ENCODE results near the gene MAP3K1.
A peak's percentile ranks its signal among the peaks of the same experiment; 100 is the strongest.

The MAP3K1 gene

DNA sequence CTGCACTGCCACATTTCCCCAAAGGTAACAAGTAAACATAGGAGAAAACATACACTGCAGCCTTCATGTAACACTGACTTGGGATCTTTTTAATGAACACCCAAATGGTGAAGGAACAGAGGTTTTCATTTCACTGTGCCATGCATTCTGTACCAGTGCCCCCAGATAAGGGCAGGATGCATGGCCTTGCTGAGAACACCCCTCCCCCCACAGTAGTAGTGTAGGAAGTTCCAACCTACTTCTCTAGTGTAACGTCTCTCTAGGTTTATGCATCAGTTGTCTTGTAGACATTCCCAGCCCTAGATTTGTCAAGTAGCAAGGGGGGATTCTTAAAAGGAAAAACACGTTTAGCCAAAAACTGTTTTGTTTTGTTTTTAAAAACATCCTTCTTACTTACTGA is 29.9 kb downstream of the MAP3K1 start:
- Mint-ChIP-seq H3K4me3 (no peak overlapping the region), H3K36me3 (ENCODE audit: low read depth) (peaks cover 36% of the 10 kb centered on the region), H3K27me3 (no peaks in the 10 kb centered on the region), H3K4me1 (ENCODE audit: low read depth) (peaks cover 62% of the 10 kb centered on the region), H3K27ac (no peak overlapping the region), H3K9me3 (no peaks in the 10 kb centered on the region)
- intact Hi-C loops (cut with micrococcal nuclease): no loop called here

DNA sequence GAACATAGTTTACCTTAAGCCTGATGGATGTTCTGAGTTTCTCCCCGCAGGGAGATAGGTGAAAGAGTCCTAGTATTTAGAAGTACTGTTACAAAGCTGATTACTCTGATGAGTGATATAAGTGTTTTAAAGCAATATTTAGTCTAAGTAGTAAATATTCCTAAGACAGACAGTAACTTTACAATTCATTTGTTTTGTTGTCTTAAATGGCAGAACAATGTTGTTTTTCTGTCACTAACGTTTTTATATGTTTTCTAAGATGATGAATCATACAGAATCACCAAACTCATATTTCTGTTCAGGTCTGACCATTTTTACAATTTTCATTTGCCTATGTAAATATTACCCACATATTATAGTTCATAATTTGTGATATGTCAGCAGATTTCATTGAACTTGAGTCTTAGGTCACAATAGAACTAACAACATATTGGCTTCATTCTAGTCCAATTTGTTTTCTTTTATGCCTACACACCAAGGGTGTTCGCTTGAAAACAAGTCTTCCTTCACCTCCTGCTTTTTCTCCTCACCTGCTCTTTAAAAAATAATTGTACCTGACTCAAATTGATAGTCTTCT is 30.6 kb downstream of the MAP3K1 start:
- Mint-ChIP-seq H3K9me3 (no peaks in the 10 kb centered on the region), H3K27me3 (no peaks in the 10 kb centered on the region), H3K27ac (no peak overlapping the region), H3K4me3 (no peak overlapping the region), H3K4me1 (ENCODE audit: low read depth) (peaks cover 59% of the 10 kb centered on the region), H3K36me3 (ENCODE audit: low read depth) (peaks cover 31% of the 10 kb centered on the region)
- intact Hi-C loops (cut with micrococcal nuclease): no loop called here

DNA sequence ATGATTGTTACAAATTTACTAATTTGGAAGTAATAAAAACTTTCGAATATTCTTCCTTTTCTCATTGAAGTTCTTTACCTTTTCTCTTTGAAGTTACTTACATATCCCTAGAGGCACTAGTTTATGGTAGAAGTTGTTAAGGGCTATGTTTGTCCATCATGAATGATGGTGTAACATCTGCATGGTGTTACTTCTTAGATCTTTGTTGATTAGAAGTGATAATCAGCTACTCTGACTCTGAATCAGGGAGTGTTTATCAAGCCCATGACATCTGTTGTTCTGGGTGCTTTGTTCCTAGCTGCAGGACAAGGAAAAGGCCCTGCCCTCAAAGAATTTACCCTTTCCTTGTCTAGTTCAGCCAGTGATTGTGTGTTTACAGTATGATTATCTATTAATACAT is 32.9 kb downstream of the MAP3K1 start:
- H3K9me3 Mint-ChIP-seq: no peaks in the 10 kb centered on the region
- peaks cover 24% of the 10 kb centered on the region for H3K36me3 Mint-ChIP-seq (ENCODE audit: low read depth)
- H3K4me3 Mint-ChIP-seq: no peak overlapping the region
- intact Hi-C loops (cut with micrococcal nuclease): no loop called here
- H3K4me1 Mint-ChIP-seq (ENCODE audit: low read depth): peaks cover 61% of the 10 kb centered on the region
- H3K27ac Mint-ChIP-seq: no peak overlapping the region
- no peaks in the 10 kb centered on the region for H3K27me3 Mint-ChIP-seq

DNA sequence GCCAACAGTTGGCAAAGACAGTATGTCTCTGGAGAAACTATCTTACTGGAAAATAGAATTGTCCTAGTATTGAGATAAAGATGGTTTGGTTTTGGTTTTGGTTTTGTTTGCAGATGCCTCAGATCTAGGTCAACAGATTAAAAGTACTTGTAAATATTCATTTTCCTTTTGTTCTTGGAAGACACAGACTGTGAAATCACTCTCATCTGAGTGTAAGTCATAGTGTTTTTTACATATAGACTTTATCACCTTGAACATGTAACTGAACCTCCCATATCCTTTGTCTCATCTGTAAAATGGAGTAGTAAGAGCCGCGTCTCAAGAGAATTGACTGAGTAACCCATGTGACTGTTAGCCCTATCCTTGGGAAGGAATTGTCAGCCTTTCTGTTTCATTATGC is 34.3 kb downstream of the MAP3K1 start:
- H3K27ac Mint-ChIP-seq: no peak overlapping the region
- H3K4me1 Mint-ChIP-seq (ENCODE audit: low read depth): peaks cover 68% of the 10 kb centered on the region
- no peaks in the 10 kb centered on the region for H3K27me3 Mint-ChIP-seq
- H3K36me3 Mint-ChIP-seq (ENCODE audit: low read depth): peaks cover 13% of the 10 kb centered on the region
- H3K4me3 Mint-ChIP-seq: no peak overlapping the region
- intact Hi-C loops (cut with micrococcal nuclease): no loop called here
- H3K9me3 Mint-ChIP-seq: no peaks in the 10 kb centered on the region

DNA sequence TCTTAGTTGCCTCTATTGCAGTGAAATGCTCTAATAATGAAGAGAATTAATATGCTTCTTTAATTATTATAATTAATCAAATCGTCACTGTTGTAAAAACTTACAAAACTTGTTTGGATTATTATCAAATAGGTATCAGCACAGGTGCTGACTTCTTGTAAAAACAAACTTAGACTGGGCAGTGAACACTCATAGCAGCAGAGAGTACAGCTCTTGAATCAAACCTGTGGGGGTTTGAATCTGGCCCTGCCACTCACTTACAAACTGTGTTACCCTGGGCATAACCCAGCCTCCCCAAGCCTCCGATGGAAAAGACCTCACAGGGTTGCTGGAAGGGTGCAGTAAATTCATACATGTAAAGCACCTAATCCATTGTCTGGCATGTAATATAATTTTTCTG is 35.1 kb downstream of the MAP3K1 start:
- Mint-ChIP-seq H3K4me3 (no peak overlapping the region), H3K27ac (no peak overlapping the region), H3K36me3 (ENCODE audit: low read depth) (peaks cover 13% of the 10 kb centered on the region), H3K27me3 (no peaks in the 10 kb centered on the region), H3K9me3 (no peaks in the 10 kb centered on the region), H3K4me1 (ENCODE audit: low read depth) (peaks cover 70% of the 10 kb centered on the region)
- intact Hi-C loops (cut with micrococcal nuclease): no loop called here

DNA sequence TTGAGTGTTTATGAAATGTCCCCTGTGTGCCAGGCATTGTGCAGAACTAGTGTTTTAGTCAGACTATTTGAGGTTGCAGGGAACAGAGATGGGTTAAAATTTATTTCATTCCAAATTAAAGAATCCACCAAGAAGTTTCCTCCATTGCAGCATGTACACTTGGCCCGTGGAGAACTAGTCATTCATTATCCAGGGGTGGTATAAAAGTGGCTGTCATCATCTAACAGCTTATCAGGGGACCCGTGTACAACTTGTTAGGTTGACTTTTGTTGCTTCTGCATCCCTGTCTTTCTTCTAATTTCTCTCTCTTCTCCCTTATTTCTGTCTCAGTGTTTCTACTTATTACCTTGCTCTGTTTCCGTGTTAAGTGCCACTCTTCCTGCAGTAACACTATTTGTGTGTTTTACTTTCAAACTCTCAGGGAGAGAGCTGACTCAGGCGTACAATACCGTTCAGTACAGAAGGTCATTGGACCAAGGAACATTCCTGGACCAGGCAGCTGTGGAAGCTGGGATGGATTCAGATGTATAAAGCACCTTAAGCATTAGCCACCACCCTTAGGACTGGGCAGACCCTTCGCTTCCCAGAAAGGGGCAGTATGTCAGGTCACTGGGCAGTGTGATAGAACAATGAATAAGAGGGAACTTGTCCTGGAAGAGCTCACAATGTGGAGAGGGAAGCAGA is 36.1 kb downstream of the MAP3K1 start:
- H3K27ac Mint-ChIP-seq: peak overlapping the region; percentile 10
- H3K9me3 Mint-ChIP-seq: no peaks in the 10 kb centered on the region
- intact Hi-C loops (cut with micrococcal nuclease): no loop called here
- H3K4me3 Mint-ChIP-seq: no peak overlapping the region
- H3K36me3 Mint-ChIP-seq (ENCODE audit: low read depth): peaks cover 9% of the 10 kb centered on the region
- peaks cover 67% of the 10 kb centered on the region for H3K4me1 Mint-ChIP-seq (ENCODE audit: low read depth)
- no peaks in the 10 kb centered on the region for H3K27me3 Mint-ChIP-seq

DNA sequence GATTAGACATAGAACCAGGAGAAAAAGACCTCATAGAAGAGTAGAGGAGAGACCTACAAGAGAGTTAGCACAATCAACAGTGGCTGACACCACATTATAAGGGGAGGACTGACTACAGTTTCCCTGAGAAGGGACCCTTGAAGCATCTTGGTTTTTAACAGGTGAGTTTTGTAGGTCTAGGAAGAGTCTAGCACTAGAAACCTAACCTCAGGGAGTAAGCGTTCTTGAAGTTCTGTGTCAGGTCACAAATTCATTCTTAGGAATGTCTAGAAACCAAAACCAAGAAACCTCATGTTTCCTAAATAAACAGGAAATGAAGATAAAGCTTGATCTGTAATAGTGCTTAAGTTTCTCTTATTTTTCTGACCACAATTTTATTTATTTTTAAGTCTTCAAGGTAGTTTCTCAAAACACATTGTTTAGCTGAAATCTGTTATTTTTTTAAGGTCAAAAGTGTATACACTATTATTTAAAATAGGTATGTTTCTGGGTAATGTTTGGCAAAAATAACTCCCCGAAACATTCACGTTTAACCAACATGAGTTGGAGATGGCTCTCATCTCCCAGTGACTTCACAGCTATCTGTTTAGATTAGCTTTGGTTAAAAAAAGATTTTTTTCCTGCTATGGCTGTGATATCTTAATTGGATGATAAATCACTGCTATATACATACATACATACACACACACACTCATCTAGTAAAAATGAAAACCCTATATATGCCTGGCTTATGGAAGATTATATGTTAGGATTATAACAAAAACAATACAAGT is 37.1 kb downstream of the MAP3K1 start:
- Mint-ChIP-seq H3K9me3 (no peaks in the 10 kb centered on the region), H3K27me3 (no peaks in the 10 kb centered on the region), H3K4me3 (no peak overlapping the region), H3K4me1 (ENCODE audit: low read depth) (peaks cover 67% of the 10 kb centered on the region), H3K27ac (peak overlapping the region; percentile 10), H3K36me3 (ENCODE audit: low read depth) (peaks cover 5% of the 10 kb centered on the region)
- intact Hi-C loops (cut with micrococcal nuclease): no loop called here

DNA sequence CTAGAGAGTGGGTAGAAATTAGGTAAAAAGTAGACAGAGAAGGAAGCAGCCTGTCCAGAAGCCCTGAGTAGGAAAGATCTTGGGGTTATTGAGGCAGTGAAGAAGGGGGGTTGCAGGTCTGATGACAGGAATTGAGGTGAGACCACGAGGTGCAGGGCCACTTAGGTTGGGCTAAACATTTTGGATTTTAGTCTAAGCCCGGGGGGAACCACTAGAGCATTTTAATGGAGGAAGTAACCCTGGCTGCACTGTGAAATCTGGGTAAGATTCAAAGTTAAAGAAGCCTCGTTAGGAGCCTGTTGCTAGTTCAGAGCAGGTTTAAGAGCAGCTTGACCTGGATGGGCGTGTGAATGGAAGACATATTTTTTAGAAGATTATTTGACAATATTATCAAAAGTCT is 38.3 kb downstream of the MAP3K1 start:
- Mint-ChIP-seq H3K9me3 (no peaks in the 10 kb centered on the region), H3K4me1 (ENCODE audit: low read depth) (peaks cover 61% of the 10 kb centered on the region), H3K36me3 (ENCODE audit: low read depth) (peaks cover 17% of the 10 kb centered on the region), H3K27ac (peak overlapping the region; percentile 48), H3K27me3 (no peaks in the 10 kb centered on the region), H3K4me3 (no peak overlapping the region)
- intact Hi-C loops (cut with micrococcal nuclease): no loop called here

DNA sequence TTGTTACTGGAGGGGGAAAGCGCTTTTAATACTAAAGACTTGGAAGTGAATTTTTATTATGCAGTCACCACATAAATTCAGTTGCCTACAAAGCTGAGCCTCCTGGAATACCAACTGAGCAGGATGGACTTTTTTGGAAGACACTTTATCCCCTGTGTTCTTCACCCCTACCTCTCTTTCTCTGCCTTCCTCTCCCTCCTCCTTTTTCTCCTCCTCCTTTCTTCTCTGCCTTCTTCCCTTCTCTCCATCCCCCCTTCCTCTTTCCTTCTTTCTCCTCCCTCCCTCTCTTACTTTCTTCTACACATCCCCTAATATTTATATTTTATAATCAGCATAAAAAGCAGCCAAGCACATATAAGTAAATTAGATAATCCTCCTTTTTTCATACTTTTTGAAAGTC is 39.6 kb downstream of the MAP3K1 start:
- Mint-ChIP-seq H3K27me3 (no peaks in the 10 kb centered on the region), H3K4me1 (ENCODE audit: low read depth) (peaks cover 49% of the 10 kb centered on the region), H3K4me3 (no peak overlapping the region), H3K27ac (peak overlapping the region; percentile 69), H3K9me3 (no peaks in the 10 kb centered on the region), H3K36me3 (ENCODE audit: low read depth) (peaks cover 24% of the 10 kb centered on the region)
- intact Hi-C loops (cut with micrococcal nuclease): no loop called here

DNA sequence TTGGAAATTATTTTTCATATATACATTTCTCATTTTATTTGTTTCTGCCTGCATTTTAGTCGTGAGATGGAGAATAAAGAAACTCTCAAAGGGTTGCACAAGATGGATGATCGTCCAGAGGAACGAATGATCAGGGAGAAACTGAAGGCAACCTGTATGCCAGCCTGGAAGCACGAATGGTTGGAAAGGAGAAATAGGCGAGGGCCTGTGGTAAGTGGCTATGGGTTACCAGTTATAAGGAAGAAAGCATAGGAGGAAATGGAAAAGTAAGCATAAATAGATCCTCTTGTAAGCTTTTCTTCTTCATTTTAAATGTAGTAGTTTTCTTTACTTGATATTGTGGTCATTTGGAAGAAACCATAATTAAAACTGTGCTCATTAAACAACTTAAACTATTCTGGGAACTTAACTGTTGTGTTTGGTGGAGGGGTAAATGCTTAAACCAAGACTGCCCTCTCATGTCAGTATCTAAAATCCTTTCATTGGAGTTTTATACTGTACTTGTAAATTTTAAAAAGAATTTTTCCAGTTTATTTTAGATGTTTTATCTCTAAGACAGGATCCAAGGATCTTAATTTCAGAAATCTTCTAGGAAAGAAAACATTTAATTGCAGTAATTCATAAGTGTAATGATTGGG is 41.3 kb downstream of the MAP3K1 start:
- Mint-ChIP-seq H3K27me3 (no peaks in the 10 kb centered on the region), H3K36me3 (ENCODE audit: low read depth) (peaks cover 40% of the 10 kb centered on the region), H3K4me1 (ENCODE audit: low read depth) (peaks cover 38% of the 10 kb centered on the region), H3K9me3 (no peaks in the 10 kb centered on the region), H3K27ac (peak overlapping the region; percentile 60), H3K4me3 (peak overlapping the region; percentile 4)
- intact Hi-C loops (cut with micrococcal nuclease): no loop called here

DNA sequence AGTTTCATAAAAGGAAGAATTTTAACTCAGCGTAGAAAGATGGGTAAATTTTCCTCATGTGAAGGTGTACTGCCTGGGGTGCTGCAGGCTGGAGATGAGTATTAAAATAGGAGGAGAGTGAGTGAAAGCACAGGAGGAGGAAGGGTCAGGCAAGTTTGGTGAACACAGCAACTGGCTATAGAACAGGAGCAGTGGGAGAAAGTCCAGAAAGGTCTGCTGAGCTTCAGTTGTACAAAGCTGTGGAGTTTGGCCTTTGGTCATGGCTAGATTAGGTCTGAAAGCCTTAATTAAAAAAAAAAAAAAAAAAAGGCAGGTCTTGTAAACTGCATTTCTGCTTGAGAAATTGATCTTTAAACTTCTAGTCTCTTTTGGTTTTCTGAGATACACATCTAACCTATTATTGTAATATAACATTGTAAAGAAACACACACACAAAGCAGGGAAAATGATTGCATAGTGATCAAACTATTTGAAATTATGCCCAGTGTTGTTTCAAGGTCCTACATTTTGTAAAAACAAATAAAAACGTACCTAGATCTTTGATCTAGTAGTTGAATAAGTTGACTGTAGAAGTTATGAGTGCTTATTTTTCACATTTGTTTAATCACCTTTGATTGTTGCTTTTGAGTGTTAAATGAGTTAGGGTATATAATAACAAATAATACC is 43.6 kb downstream of the MAP3K1 start:
- H3K27ac Mint-ChIP-seq: no peak overlapping the region
- peaks cover 23% of the 10 kb centered on the region for H3K4me1 Mint-ChIP-seq (ENCODE audit: low read depth)
- no peaks in the 10 kb centered on the region for H3K27me3 Mint-ChIP-seq
- H3K9me3 Mint-ChIP-seq: no peaks in the 10 kb centered on the region
- no peak overlapping the region for H3K4me3 Mint-ChIP-seq
- intact Hi-C loops (cut with micrococcal nuclease): no loop called here
- peaks cover 54% of the 10 kb centered on the region for H3K36me3 Mint-ChIP-seq (ENCODE audit: low read depth)

DNA sequence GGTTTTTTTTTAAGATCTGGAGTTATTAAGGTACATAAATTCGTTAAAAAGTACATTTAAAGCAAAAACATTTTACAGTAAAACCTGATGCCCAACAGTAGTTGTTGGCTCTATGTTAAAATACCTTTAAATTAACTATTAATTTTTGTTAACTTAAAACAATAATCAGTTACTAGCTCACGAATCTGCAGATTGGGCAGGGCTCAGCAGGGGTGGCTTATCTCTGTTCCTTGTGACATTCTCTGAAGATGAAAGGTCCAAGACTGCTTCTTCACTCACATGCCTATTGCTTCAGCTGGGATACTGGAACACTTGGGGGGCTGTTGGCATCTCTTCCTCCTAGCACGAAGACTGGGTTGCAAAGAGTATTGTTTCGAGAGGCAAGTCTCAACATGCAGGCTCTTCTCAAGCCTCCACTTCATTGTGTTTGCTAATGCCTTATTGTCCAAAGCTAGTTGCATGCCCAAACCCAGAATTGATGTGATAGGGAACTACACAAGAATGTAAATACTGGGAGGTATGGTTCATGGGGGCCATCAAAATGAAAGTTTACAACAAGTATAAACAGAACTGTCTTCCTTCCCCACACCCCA is 46.6 kb downstream of the MAP3K1 start:
- H3K4me3 Mint-ChIP-seq: no peak overlapping the region
- no peaks in the 10 kb centered on the region for H3K9me3 Mint-ChIP-seq
- no peaks in the 10 kb centered on the region for H3K4me1 Mint-ChIP-seq (ENCODE audit: low read depth)
- intact Hi-C loops (cut with micrococcal nuclease): no loop called here
- H3K27me3 Mint-ChIP-seq: no peaks in the 10 kb centered on the region
- peaks cover 81% of the 10 kb centered on the region for H3K36me3 Mint-ChIP-seq (ENCODE audit: low read depth)
- H3K27ac Mint-ChIP-seq: no peak overlapping the region

DNA sequence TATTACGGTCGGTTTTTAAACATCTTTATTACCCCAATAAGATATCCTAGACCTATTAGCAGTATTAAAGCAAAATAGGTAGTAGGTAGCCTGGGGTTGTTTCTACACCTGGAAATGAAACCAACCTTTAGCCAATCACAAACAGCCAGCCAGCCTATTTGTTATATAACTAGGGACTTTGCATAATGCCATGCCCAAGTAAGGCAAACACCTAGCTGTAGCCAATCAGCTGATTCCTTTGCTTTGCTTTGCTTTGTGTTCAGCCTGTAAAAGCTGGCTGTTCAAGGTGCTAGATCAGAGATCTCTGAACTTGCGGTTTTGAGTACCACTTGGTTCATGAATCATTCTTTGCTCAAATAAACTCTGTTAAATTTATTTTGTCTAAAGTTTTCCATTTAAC is 47.6 kb downstream of the MAP3K1 start:
- H3K9me3 Mint-ChIP-seq: no peaks in the 10 kb centered on the region
- intact Hi-C loops (cut with micrococcal nuclease): no loop called here
- no peak overlapping the region for H3K4me3 Mint-ChIP-seq
- H3K36me3 Mint-ChIP-seq (ENCODE audit: low read depth): peaks cover 81% of the 10 kb centered on the region
- no peaks in the 10 kb centered on the region for H3K4me1 Mint-ChIP-seq (ENCODE audit: low read depth)
- H3K27me3 Mint-ChIP-seq: no peaks in the 10 kb centered on the region
- H3K27ac Mint-ChIP-seq: no peak overlapping the region
